NCI-H2196 treated with DMSO at 0.1 percent for 48 hours (cell line): ENCODE data around the gene GMPR.
"Not testable (repeated sequence)": the region's sequence is repeated elsewhere in the genome, so short reads cannot be mapped to it uniquely, and the experiment has no call there.

Source experiments
- DNase-seq: peaks from one replicate; lab custom pipeline; 2025; ENCODE audit not compliant: unreplicated experiment; lab: John Stamatoyannopoulos, UW

GMPR gene

GRCh38 chr6:16244869-16245451 is 6.6 kb downstream of the GMPR start:
- peak; percentile 73 for DNase-seq

GRCh38 chr6:16248271-16248853 is 10.0 kb downstream of the GMPR start:
- DNase-seq, result no peak

- DNase-seq, result peak; percentile 66
These were observed 11.6 kb downstream of the GMPR start for GRCh38 chr6:16249971-16250370.

GRCh38 chr6:16251706-16252105 is 13.3 kb downstream of the GMPR start:
- DNase-seq, result no peak

GRCh38 chr6:16252686-16253299 is 14.4 kb downstream of the GMPR start:
- no peak for DNase-seq

- DNase-seq, result no peak
These were observed 15.2 kb downstream of the GMPR start for GRCh38 chr6:16253399-16254144.

- no peak for DNase-seq
These were observed 16.1 kb downstream of the GMPR start for GRCh38 chr6:16254535-16254934.

- no peak for DNase-seq
These were observed 18.4 kb downstream of the GMPR start for GRCh38 chr6:16256781-16257180.

- DNase-seq, result no peak
These were observed 19.8 kb downstream of the GMPR start for GRCh38 chr6:16257999-16258708.

GRCh38 chr6:16258709-16259075 is 20.3 kb downstream of the GMPR start:
- DNase-seq, result no peak

GRCh38 chr6:16259604-16260003 is 21.2 kb downstream of the GMPR start:
- DNase-seq, result not testable (repeated sequence)

- not testable (repeated sequence) for DNase-seq
These were observed 22.2 kb downstream of the GMPR start for GRCh38 chr6:16260602-16261001.

- DNase-seq, result not testable (repeated sequence)
These were observed 24.4 kb downstream of the GMPR start for GRCh38 chr6:16262773-16263172.

GRCh38 chr6:16263464-16264099 is 25.2 kb downstream of the GMPR start:
- not testable (repeated sequence) for DNase-seq

- no peak for DNase-seq
These were observed 26.4 kb downstream of the GMPR start for GRCh38 chr6:16264785-16265184.

- no peak for DNase-seq
These were observed 27.3 kb downstream of the GMPR start for GRCh38 chr6:16265351-16266341.

- DNase-seq, result no peak
These were observed 29.3 kb downstream of the GMPR start for GRCh38 chr6:16267428-16268263.

- DNase-seq, result not testable (repeated sequence)
These were observed 31.2 kb downstream of the GMPR start for GRCh38 chr6:16269442-16270070.
